RPMI8226 (cell line): ENCODE results near the gene ALCAM.
"Not testable (repeated sequence)": the region's sequence is repeated elsewhere in the genome, so short reads cannot be mapped to it uniquely, and the experiment has no call there.

Experiments
- DNase-seq: peaks from one replicate; pipeline ENCODE4 v3.0.0-alpha.2; 2015

The ALCAM gene

DNA sequence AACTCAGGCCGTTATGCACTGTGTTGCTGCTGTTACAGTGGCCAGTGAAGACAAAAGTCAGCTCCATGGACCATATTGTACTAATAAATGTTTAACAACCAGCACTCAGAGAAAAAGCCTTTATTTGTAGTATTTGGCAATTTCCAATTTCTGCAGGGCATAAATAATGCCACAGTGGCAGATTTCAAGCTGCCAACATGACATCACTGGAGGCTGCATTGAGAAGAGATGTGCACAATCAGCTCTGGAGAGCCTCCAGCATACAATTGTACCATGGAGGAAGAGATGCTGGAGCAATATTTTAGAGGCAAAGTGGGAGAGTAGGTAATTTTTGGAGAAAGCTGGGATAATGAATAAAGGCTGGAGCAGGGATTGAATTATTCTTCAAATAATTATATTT is 9.7 kb upstream of the ALCAM start:
- no peak for DNase-seq

DNA sequence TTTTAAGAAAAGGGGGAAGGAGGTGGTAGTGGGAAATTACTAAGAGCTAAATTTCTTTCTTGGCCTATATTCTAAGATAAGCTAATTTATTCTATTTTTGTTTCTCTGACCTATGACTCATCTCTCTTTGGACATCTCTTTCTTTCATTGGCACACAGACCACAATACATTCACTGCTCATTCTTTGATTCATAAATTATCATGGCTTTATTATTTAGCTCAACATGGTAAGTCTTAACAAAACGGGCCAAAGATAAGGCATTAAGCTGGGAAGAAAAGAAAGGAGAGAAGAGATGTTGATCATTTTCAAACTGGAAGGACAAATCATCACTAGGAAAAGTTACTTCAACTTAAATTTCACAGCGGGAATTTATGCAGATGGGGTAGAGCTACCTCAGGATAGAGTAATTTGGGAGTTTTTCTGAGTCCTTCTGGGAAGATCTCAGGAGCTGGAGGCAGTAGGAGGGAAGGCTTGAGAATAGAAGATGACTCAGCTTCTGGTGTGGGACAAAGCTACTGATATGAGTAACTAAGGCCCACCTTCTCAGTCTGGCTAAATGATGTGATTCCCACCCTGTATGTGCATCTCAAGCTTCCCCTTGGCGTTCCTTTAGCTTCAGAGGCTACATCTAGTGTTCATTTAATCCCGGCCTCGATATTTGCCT is 7.5 kb upstream of the ALCAM start:
- DNase-seq = no peak

DNA sequence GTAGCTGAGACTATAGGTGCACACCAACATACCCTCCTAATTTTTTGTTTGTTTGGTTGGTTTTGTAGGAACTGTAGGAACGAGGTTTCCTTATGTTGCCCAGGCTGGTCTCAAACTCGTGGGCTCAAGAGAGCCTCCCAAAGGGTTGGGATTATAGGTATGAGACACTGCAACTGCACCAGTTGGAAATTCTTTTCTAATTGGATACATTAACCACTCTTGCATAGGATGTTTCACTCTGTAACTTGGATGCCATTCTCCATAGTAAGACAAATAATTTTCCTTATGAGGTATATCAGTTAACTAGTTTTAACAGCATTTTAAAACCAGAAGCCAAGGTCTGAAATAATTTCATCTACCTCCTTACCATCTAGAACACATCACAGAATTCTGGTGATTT is 6.7 kb upstream of the ALCAM start:
- no peak for DNase-seq

- no peak for DNase-seq
These were observed 4.6 kb upstream of the ALCAM start for GRCh38 chr3:105362021-105362665.

GRCh38 chr3:105364128-105364527 is 2.6 kb upstream of the ALCAM start:
- no peak for DNase-seq

- DNase-seq = no peak
These were observed 1.7 kb upstream of the ALCAM start for GRCh38 chr3:105365081-105365390.

DNA sequence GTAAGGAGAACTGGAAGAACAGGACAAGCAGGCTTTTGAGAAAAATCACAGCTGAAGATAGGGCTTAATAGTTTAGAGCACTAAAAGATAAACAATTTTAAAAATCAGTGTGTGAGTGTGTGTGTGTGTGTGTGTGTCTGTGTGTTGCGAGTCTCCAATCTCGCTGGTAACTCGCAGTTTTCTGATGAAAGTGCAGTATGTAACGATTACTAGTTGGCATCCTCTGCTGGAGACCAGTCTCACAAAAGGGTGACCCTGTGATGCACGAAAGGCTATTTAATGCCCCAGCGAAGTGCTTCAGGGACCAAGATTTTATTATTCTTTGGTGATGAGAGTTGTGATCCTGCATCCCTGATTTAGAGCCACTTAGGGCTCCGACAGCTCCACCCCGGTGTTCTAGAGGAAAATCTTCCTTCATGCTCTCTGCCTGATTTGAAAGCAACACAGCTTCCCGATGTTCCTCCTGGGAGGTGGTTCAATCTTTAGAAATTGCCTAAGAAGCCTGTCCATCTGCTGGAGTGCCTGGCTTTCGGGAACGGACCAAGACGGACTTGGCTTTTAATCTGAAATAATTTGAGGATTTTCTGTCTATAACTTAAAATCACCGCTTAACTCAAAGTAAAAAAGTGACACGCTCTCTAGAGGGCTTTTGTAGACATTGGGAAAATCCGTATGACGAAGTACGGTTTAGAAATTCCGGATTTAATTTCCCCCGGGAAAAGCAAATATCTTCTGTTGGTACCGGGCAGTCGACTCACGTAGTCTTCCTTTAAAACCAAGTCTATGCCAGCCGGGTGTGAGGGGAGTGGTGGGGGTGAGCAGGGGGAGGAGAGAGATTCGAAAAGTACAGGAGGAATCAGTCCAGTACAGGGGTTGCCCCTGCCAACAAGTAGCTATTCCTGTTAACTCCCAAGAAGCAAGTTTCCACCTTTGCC is 1.1 kb upstream of the ALCAM start:
- no peak for DNase-seq

DNA sequence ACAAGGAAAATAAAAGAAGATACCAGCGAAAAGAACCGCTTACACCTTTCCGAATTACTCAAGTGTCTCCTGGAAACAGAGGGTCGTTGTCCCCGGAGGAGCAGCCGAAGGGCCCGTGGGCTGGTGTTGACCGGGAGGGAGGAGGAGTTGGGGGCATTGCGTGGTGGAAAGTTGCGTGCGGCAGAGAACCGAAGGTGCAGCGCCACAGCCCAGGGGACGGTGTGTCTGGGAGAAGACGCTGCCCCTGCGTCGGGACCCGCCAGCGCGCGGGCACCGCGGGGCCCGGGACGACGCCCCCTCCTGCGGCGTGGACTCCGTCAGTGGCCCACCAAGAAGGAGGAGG is 325 bp downstream of the ALCAM start:
- DNase-seq = peak; percentile 22

DNA sequence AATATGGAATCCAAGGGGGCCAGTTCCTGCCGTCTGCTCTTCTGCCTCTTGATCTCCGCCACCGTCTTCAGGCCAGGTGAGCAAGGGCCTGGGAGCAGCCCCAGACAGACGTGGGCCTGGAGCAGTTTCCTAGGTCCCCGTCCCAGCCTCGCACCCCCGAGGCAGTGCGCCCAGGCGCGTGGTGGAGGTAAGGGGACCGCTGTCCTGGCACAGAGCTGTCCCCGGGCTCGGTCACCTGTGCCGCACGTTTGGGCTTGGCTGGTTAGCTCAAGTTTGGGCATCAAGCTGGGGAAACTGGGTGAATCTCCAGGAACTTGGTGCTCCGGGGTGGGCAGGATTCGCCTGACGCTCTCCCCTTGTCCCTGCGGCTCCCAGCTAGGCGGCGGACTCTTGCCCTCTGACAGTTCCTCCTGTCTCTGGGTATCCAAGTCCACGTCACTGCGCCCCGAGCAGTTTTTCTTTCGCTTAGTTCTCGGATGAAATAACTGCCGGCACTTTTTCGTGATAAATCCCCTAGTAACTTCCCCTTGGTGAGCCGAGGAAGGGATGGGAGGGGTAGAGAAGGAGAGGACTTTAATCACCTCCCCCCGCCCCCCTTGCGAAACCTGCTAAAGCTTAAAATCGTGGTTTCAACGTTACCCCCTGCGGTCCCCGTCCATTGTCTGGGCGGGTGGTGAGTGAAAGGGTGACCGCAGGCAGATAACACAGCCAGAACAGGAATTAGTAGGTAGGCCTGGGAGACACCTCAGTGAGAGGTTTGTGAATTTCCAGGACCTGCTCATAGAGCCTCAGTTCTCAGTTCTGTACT is 901 bp downstream of the ALCAM start:
- peak; percentile 68 for DNase-seq

GRCh38 chr3:105368566-105369499 is 2.1 kb downstream of the ALCAM start:
- DNase-seq = peak; percentile 72

DNA sequence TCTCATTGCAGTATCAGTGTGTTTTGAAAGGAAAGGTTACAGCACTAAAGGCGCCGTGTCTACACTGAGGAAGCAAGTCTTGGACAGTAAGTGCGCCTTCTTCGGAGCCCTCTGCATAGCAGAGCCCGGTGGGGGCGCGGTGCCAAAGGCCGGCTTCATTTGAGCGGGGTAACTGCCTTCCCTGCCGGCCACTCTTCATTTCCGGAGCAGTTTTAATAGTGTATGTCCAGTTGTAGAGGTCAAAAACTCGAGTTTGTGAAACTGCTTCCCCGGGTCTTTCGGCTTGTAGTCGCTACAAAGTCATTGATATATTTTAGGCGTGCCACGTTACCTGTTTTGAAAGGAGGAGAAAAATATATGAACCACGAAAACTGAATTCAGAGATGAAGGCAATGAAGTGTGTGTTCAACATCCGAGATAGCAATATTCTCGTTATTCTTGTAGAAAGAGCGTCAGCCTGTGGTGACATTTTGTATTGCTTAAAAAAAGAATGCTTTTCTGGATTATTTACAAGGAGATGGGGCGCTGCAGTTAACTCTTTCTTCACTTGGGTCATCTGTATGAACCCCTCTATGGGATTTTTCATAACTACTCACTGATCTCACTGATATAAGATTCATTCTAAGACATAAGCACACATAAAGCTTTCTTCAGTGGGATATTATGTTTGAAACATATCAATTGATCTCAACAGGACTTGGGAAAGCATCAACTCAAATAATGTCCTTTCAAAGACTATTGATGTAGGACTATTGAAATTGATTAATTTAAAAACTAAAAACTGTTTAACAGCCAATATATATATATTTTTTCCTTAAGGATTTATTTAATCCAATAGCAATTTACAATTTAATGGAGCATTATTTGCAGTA is 3.0 kb downstream of the ALCAM start:
- peak; percentile 74 for DNase-seq

DNA sequence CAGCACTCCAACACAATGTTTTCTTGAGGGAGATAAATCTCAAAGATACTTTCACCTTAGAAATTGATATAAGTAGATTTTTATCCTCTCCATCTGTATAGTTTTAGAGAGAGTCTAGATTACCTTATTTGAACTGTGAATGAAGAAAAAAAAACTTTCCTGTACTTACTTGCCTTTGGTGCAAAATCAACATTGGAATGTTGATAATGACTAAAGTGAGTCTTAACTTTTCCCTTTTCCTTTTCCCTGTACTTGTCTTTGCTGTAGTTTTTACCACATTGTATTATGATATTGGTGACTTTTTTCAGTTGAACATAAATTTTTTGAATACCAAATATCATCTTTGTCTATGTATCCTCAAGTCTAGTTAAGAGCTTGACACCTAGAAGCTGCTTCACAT is 6.7 kb downstream of the ALCAM start:
- DNase-seq = no peak

DNA sequence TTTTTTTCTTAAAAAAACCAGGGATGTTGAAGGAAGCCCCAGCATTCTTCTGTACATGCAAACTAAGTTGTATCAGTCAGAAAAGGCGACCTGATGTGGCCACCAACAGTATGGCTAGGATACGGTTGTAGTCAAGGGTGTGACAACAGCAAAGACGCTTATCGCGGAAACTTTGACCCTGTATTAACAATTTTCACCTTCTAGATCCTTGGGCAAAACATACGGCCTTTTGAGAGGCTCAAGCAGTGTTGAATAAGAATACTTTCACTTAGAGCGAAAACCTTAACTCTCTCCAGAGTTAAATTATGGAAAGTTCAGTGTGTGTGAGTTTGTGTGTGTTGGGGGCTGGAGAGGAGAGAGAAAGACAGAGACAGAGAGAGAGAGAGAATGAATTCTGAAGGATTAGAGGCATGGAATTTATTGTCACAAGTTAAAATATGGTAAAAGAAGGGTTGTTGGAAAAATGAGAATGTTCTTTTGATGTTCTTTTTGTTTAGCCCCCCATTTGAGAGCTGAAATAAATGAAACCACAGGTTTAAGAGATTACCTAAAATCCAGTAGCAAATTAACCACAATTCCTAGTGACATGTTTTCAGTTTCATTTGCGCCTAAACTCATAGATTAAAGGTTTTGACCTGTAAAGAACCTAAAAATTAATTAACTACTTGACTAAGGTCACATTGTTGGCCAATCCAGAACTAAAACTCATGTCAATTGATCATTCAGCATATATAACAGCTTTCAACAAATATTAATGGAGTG is 9.2 kb downstream of the ALCAM start:
- no peak for DNase-seq

- DNase-seq = no peak
These were observed 11.0 kb downstream of the ALCAM start for GRCh38 chr3:105377716-105378115.

DNA sequence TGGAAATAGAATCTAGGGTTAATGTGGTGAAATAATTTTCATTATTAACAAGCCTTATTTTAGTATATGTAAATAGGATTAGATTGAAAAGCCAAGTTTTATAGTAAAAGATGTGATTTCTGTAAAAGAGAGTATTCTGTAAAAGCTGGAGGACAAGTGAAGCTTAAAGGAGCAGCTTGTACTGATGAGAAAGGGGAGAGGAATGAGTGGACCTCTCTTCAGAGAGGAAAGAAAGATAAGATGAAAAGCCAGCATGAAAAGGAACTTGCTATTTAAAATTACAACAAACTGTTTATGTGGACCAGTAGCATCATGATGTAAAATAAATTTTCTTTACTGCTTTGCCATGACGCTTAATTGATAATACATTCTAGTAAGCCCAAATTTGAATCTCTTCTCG is 18.5 kb downstream of the ALCAM start:
- no peak for DNase-seq

- DNase-seq = no peak
These were observed 19.3 kb downstream of the ALCAM start for GRCh38 chr3:105385819-105386508.

DNA sequence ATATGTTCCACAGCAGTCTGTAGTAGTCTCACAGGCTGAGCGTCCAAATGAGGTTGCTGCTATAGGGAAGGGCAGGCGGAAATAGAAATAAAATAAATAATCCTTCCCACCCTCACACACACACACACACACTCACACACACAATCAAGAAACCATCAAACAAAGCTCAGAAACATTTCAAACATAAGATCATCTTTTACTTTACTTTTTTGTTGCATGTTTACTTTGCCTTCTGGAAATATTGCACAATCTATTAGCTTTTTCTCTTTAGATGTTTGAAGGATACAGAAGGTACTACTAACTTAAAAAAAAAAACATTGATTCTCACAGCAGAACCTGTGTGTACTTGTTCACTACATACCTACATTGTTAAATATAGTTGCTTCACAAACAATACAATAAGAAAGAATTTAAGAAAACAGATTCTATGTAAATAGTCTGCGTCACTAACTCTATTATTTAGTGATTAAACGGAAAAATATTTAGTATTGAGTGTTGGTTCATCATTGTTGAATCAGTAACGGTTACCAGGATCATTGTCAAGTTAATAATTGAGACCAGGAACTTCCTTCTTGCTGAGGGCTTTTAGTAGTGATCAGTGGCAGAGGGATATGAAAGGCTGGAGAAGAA is 20.5 kb downstream of the ALCAM start:
- no peak for DNase-seq

- DNase-seq = no peak
These were observed 21.5 kb downstream of the ALCAM start for GRCh38 chr3:105388176-105388575.

DNA sequence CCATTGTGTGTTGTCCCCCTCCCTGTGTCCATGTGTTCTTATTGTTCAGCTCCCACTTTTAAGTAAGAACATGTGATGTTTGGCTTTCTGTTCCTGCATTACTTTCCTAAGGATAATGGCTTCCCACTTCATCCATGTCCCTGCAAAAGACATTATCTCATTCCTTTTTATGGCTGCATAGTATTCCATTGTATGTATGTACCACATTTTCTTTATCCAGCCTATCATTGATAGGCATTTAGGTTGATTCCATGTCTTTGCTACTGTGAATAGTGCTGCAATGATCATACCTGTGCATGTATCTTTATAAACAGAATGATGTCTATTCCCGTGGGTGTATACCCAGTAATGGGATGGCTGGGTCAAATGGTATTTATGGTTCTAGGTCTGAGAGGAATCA is 23.1 kb downstream of the ALCAM start:
- not testable (repeated sequence) for DNase-seq
